Left ventricle myocardium inferior (tissue), 1 donor: Measurements from ENCODE around the gene GABRA4. TPM values are rescaled to one million over a fixed set of nuclear protein-coding genes. Genes with fewer than 3 reads are reported as not detected.

ENCODE experiments used
- DNase-seq: peaks from one replicate; pipeline ENCODE4 v3.0.0-alpha.2; 2020
- H3K27ac ChIP-seq: fragments of 200-600 bp; replicated peaks from 2 replicates; pipeline ENCODE4 v1.8.0; 2021
- H3K27me3 ChIP-seq: fragments of 200-600 bp; 2 replicates; pipeline ENCODE4 v1.8.0; 2021; ENCODE audit warnings: low read depth
- H3K36me3 ChIP-seq: fragments of 200-600 bp; 2 replicates; pipeline ENCODE4 v1.8.0; 2021
- H3K4me1 ChIP-seq: fragments of 200-600 bp; 2 replicates; pipeline ENCODE4 v1.8.0; 2021
- H3K4me3 ChIP-seq: fragments of 200-600 bp; 2 replicates; pipeline ENCODE4 v1.8.0; 2021; ENCODE audit warnings: mild to moderate bottlenecking, moderate library complexity
- H3K9me3 ChIP-seq: fragments of 200-600 bp; replicated peaks from 2 replicates; pipeline ENCODE4 v1.8.0; 2021
- intact Hi-C: fragments of 100-400 bp; cut with micrococcal nuclease; formaldehyde crosslinking; loops from one replicate; pipeline ENCODE4 v1.11.0; 2022
- long read RNA-seq: library from polyadenylated mRNA; unstranded; transcript quantifications from one replicate; pipeline ENCODE4 v2.0.0, GENCODE V29; 2021
- total RNA-seq: library from RNA; stranded (reverse); fragmentation: NEBNext Ultra II Directional; extraction: Animal tissue kit (Norgen Biotek cat#: 25700); gene quantifications from one replicate; pipeline ENCODE4 v1.2.1, GENCODE V29; 2021
- TF ChIP-seq, protein P1 (sequence below): fragments of 200-600 bp; IDR thresholded peaks from 2 replicates; pipeline ENCODE4 v1.8.0; 2021; ENCODE audit warnings: antibody characterized with exemption, mild to moderate bottlenecking, borderline replicate concordance
- donor health status: DM: no; HTN: yes; CAD: no; lungs with severe emphysema.

GABRA4 gene
- total RNA-seq: 33.7 TPM
- long read RNA-seq, full-length matches to known transcripts: 19 of 24 reads
- long read RNA-seq, partial matches to known transcripts: 2 of 24 reads
- long read RNA-seq, other reads (novel, unspliced or antisense): 3 of 24 reads

DNA sequence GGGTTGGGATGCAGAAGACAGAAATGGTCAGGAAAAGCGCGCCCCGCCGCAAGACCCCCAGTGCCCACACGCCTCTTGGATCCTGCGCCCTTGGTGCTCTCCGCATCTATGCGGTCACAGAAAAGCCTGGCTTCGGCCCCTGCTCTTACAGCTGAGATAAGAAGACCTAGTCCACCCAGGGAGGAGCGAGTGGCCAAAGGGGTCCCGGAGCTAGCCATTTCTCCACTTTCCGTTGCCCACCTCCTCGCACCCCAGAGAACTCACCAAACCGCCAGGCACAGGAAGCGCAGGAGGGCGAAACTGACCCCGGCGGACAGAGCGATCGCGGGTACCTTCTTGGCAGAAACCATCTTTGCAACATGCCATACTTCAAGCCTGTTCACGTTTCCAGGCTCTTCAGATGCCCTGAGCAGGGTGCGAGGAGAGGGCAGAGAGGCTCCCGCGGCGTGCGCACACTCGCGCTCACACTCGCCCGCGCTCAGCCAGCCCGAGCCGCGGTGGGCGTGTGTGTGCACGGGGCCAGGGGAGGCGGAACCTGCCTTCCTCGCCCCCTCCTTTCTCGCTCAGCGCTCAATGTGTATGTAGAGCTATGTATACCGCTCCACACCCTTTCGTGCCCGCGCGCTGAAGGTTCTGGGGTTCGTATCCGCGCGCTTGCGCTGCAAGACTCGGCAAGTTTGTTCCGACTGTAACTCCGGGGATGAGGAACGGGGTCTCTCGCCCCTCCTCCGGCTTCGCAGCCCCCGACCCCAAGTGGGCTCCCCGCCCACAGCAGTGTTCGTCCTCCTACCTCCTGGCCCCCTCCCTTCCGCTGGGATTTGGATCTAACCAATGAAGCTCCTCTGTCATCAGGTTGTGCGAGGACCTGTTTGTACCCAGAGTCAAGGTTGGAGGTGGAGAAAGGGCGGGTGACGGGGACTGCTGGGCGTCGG, at the start of gene GABRA4:
Gene GABRA4, minus strand, starts transcription at position 507 of the 932 bp plus-strand sequence. Its CDS starts 157 bp downstream, at position 350.
- Histone ChIP-seq H3K27ac (peak within 1 kb of the TSS; percentile 70), H3K27me3 (peaks cover 47% of the 10 kb centered on the region), H3K4me1 (peaks cover 10% of the 10 kb centered on the region), H3K4me3 (peak within 1 kb of the TSS; percentile 66), H3K9me3 (no peaks in the 10 kb centered on the region), H3K36me3 (no peaks in the 10 kb centered on the region)
- intact Hi-C loops: no loop called here
- TF ChIP-seq, protein P1, sequence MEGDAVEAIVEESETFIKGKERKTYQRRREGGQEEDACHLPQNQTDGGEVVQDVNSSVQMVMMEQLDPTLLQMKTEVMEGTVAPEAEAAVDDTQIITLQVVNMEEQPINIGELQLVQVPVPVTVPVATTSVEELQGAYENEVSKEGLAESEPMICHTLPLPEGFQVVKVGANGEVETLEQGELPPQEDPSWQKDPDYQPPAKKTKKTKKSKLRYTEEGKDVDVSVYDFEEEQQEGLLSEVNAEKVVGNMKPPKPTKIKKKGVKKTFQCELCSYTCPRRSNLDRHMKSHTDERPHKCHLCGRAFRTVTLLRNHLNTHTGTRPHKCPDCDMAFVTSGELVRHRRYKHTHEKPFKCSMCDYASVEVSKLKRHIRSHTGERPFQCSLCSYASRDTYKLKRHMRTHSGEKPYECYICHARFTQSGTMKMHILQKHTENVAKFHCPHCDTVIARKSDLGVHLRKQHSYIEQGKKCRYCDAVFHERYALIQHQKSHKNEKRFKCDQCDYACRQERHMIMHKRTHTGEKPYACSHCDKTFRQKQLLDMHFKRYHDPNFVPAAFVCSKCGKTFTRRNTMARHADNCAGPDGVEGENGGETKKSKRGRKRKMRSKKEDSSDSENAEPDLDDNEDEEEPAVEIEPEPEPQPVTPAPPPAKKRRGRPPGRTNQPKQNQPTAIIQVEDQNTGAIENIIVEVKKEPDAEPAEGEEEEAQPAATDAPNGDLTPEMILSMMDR: no peak
- no peak for DNase-seq

DNA sequence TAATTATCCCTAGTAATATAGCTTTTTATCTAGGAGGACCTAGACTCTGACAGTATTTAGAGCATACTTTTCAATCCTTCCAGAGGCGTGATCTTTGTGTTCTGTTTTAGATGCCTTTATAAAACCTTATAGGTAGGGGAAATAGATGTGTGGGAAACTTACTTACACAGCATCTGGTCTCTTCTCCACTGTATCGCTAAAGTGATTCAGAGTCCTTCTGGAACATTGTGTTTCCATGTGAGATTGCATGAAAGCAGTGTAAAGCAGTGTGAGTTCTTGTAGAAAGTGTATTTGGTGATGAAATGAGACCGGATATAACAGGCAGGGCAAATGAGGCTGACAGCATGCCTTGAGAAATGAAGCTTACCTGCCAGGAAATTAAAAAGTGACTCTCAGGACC, 47.4 kb upstream of the GABRA4 start:
- no peak for DNase-seq
- H3K4me1 ChIP-seq: no peaks in the 10 kb centered on the region
- H3K4me3 ChIP-seq: no peak overlapping the region
- intact Hi-C loops: no loop called here
- H3K9me3 ChIP-seq: no peaks in the 10 kb centered on the region
- TF ChIP-seq, protein P1: no peak
- H3K27ac ChIP-seq: no peak overlapping the region
- no peaks in the 10 kb centered on the region for H3K36me3 ChIP-seq
- no peaks in the 10 kb centered on the region for H3K27me3 ChIP-seq

DNA sequence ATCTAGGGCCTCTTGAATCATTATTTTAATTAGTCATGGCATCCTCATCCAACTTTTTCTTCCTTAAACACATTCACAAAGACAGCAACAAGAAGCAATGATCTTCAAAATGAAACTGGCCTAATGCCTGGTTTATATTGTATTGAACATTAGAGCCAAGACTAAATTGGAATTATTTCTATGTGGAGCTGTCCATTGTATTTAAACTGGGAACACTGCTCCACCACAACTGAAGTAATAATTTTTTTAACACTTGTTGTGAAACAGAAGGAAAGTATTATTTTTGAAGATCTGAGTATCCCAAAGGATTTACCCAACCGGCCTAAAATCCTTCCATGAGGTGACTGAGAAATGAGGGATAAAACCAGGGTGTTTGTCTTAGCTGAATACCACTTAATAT, 44.9 kb upstream of the GABRA4 start:
- no peaks in the 10 kb centered on the region for H3K9me3 ChIP-seq
- H3K27ac ChIP-seq: no peak overlapping the region
- TF ChIP-seq, protein P1: no peak
- H3K36me3 ChIP-seq: no peaks in the 10 kb centered on the region
- H3K4me1 ChIP-seq: no peaks in the 10 kb centered on the region
- intact Hi-C loops: no loop called here
- peaks cover under 1% of the 10 kb centered on the region for H3K27me3 ChIP-seq
- no peak overlapping the region for H3K4me3 ChIP-seq
- DNase-seq: no peak

DNA sequence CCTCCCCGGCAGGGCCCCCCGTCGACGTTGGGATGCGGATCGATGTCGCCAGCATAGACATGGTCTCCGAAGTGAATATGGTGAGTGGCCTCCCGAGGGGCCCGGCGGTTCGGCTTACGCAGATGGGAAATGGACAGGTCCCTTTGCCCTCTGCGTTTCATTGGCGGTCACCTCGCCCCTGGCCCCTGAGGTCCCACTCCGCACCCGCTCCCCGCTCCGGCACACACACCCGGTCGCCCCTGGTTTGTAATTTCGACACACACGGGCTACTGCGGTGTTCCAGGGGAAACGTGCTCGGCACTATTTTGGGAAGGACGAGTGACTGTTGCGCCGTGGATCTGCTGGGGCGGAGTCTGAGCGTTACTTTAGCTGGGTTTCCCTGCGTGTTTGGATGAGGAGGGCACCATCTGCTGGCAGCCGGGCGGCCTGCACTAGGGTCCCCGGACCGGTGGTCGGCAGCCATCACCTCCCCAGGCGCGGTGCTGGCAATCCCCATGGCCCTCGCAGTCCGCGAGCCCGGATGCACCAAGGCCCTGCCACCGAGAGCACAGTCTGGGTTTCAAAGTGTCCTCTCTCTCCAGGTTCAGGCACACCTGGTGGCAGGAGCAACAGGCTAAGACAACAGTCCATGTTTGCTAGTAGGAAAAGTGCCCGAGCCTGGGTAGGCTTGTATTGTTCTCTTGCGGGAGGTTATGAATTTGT, 39.2 kb upstream of the GABRA4 start:
- no peaks in the 10 kb centered on the region for H3K36me3 ChIP-seq
- no peaks in the 10 kb centered on the region for H3K9me3 ChIP-seq
- H3K27me3 ChIP-seq: peaks cover 35% of the 10 kb centered on the region
- TF ChIP-seq, protein P1: peak; percentile 75
- intact Hi-C loops: no loop called here
- H3K27ac ChIP-seq: peak overlapping the region; percentile 65
- peaks cover 17% of the 10 kb centered on the region for H3K4me1 ChIP-seq
- DNase-seq: peak; percentile 46
- H3K4me3 ChIP-seq: peak overlapping the region; percentile 68

DNA sequence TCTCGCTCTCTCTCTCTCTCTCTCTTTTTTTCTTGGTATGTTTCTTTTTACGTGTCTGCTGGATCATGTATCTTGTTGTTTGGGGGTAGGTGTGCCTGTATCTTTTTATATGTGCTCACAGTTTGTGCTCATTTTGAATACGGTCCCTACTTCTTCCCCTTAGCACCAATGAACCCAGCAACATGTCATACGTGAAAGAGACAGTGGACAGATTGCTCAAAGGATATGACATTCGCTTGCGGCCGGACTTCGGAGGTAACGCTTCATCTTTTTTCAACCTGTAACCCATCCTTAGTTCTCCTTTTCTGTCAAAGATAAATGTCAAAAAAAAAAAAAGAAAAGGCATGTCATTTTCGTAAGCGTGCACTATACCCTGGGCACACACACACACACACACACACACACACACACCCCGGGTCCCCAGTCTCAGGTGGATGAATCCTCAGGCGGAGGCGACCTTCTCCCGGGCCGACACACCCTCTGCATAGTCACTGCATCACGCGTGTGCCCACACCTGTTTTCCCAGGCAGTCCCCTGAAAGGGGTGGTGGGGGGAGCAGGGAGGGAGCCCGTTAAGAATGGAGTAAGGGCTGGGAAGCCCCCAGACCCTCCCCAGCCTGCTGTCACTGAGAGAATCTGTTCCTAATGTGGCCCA, 38.5 kb upstream of the GABRA4 start:
- no peak for DNase-seq
- no peaks in the 10 kb centered on the region for H3K36me3 ChIP-seq
- peak overlapping the region; percentile 68 for H3K4me3 ChIP-seq
- TF ChIP-seq, protein P1: no peak
- no peaks in the 10 kb centered on the region for H3K9me3 ChIP-seq
- intact Hi-C loops: no loop called here
- peak overlapping the region; percentile 65 for H3K27ac ChIP-seq
- peaks cover 35% of the 10 kb centered on the region for H3K27me3 ChIP-seq
- peaks cover 17% of the 10 kb centered on the region for H3K4me1 ChIP-seq
